Measurements from ENCODE around the gene TOMM7.
"Not testable (repeated sequence)": the region's sequence is repeated elsewhere in the genome, so short reads cannot be mapped to it uniquely, and the experiment has no call there.

TOMM7 gene

GRCh38 chr7:22784346-22784745 is 38.3 kb downstream of the TOMM7 start:
- no peak for DNase-seq (ENCODE audit: low spot score)

- DNase-seq (ENCODE audit: low spot score), result no peak
Measured at GRCh38 chr7:22783421-22783820, 39.2 kb downstream of the TOMM7 start.

- peak; percentile 59 for DNase-seq (ENCODE audit: low spot score)
Measured at GRCh38 chr7:22782616-22783232, 39.9 kb downstream of the TOMM7 start.

GRCh38 chr7:22781230-22781711 is 41.4 kb downstream of the TOMM7 start:
- no peak for DNase-seq (ENCODE audit: low spot score)

GRCh38 chr7:22779730-22780323 is 42.8 kb downstream of the TOMM7 start:
- DNase-seq (ENCODE audit: low spot score), result not testable (repeated sequence)

GRCh38 chr7:22776964-22777363 is 45.7 kb downstream of the TOMM7 start:
- DNase-seq (ENCODE audit: low spot score), result no peak

GRCh38 chr7:22772885-22773284 is 49.8 kb downstream of the TOMM7 start:
- DNase-seq (ENCODE audit: low spot score), result no peak

- no peak for DNase-seq (ENCODE audit: low spot score)
Measured at GRCh38 chr7:22771872-22772228, 50.8 kb downstream of the TOMM7 start.

GRCh38 chr7:22771194-22771871 is 51.3 kb downstream of the TOMM7 start:
- no peak for DNase-seq (ENCODE audit: low spot score)

- no peak for DNase-seq (ENCODE audit: low spot score)
Measured at GRCh38 chr7:22765609-22766008, 57.0 kb downstream of the TOMM7 start.
